Measurements from ENCODE around the gene MAN2B2. TPM values are rescaled to one million over a fixed set of nuclear protein-coding genes. Genes with fewer than 3 reads are reported as not detected.

MAN2B2 gene
- total and polyA plus RNA-seq, 2 of the 4 experiments (the other 2 are of a cell fraction) = 13.4 to 34.1 TPM

- no peak overlapping the region for H4K5ac ChIP-seq (ENCODE audit: low read depth, low read length)
- BruUV-seq (replicated peaks) = no TSS peak
- H3K4me1 ChIP-seq (ENCODE audit: control insufficient read depth, insufficient read depth, low read length) = no peaks in the 10 kb centered on the region
- WGBS, 2 experiments (ENCODE audit: extremely low coverage in 2 of 2, insufficient read length in 1 of 2) = no CpG with 5 or more reads among the region's 4 CpGs
- no peak overlapping the region for H2AFZ ChIP-seq (replicated peaks; ENCODE audit: low read length, poor library complexity)
- H2BK5ac ChIP-seq (ENCODE audit: low read depth, low read length, poor library complexity, severe bottlenecking) = no peak overlapping the region
- dilution Hi-C loops (cut with HindIII; ENCODE audit: low sequenced_read_pairs, unreplicated experiment) (no loop called here), in situ Hi-C loops (cut with MboI; ENCODE audit: low sequenced_read_pairs) (no loop called here), intact Hi-C loops (cut with micrococcal nuclease) (no loop called here)
- H3K4me3 ChIP-seq (ENCODE audit: insufficient read depth, low read depth, low read length) = no peak overlapping the region
- no peak overlapping the region for H3K9ac ChIP-seq (ENCODE audit: low read depth, low read length)
- H3K9me1 ChIP-seq (ENCODE audit: insufficient read depth, low read length) = no peaks in the 10 kb centered on the region; the same call in 1 of the 2 replicates
- H3K14ac ChIP-seq (replicated peaks; ENCODE audit: low read depth, low read length) = no peak overlapping the region
- H2AK9ac ChIP-seq (replicated peaks; ENCODE audit: low read depth, low read length, poor library complexity) = no peak overlapping the region
- CTCF ChIA-PET = no interaction called here
- DNase-seq = no peak
- no peak overlapping the region for H2AK5ac ChIP-seq (ENCODE audit: low read depth, low read length)
- H3K56ac ChIP-seq (ENCODE audit: extremely low read depth, insufficient read depth, low read length) = no peak overlapping the region
- no peaks in the 10 kb centered on the region for H3K9me3 ChIP-seq (ENCODE audit: control insufficient read depth, insufficient read depth, low read length)
- no peak overlapping the region for H3K18ac ChIP-seq (ENCODE audit: low read depth, low read length)
- TF ChIP-seq FOS (IDR thresholded peaks at IDR 0.05; ENCODE audit: low read depth, low read length) (no peak), RCOR1 (IDR thresholded peaks at IDR 0.05; ENCODE audit: insufficient replicate concordance, low read length) (no peak), USF2 (IDR thresholded peaks at IDR 0.05; ENCODE audit: low read depth, low read length) (no peak), RFX5 (IDR thresholded peaks at IDR 0.05; ENCODE audit: low read depth, low read length) (no peak), ELK1 (IDR thresholded peaks at IDR 0.05; ENCODE audit: borderline replicate concordance, low read depth, low read length) (no peak), MAZ (IDR thresholded peaks at IDR 0.05; ENCODE audit: borderline replicate concordance, low read depth, low read length) (no peak), CHD1 (IDR thresholded peaks at IDR 0.05; ENCODE audit: low read depth, low read length) (no peak), MXI1 (IDR thresholded peaks at IDR 0.05; ENCODE audit: borderline replicate concordance, low read depth, low read length) (no peak), NFE2L2 (IDR thresholded peaks at IDR 0.05; ENCODE audit: low read depth, low read length) (no peak), SMC3 (IDR thresholded peaks at IDR 0.05; ENCODE audit: low read depth, low read length) (no peak), MAFK (IDR thresholded peaks at IDR 0.05; ENCODE audit: low read depth, low read length) (no peak), RAD21 (IDR thresholded peaks at IDR 0.05; ENCODE audit: low read length) (no peak), BHLHE40 (IDR thresholded peaks at IDR 0.05; ENCODE audit: low read depth, low read length) (no peak), POLR2A (IDR thresholded peaks at IDR 0.05; ENCODE audit: low read depth, low read length) (no peak), CEBPB (IDR thresholded peaks at IDR 0.05; ENCODE audit: low read depth, low read length) (no peak)
- TF ChIP-seq, protein P1, sequence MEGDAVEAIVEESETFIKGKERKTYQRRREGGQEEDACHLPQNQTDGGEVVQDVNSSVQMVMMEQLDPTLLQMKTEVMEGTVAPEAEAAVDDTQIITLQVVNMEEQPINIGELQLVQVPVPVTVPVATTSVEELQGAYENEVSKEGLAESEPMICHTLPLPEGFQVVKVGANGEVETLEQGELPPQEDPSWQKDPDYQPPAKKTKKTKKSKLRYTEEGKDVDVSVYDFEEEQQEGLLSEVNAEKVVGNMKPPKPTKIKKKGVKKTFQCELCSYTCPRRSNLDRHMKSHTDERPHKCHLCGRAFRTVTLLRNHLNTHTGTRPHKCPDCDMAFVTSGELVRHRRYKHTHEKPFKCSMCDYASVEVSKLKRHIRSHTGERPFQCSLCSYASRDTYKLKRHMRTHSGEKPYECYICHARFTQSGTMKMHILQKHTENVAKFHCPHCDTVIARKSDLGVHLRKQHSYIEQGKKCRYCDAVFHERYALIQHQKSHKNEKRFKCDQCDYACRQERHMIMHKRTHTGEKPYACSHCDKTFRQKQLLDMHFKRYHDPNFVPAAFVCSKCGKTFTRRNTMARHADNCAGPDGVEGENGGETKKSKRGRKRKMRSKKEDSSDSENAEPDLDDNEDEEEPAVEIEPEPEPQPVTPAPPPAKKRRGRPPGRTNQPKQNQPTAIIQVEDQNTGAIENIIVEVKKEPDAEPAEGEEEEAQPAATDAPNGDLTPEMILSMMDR (conservative IDR thresholded peaks at IDR 0.05; ENCODE audit: low read depth, low read length) = no peak
- H4K91ac ChIP-seq (ENCODE audit: insufficient read depth, low read depth, low read length) = no peak overlapping the region
- H3K27me3 ChIP-seq (ENCODE audit: control insufficient read depth, insufficient read depth, low read length) = no peaks in the 10 kb centered on the region
- H3K36me3 ChIP-seq (ENCODE audit: control insufficient read depth, insufficient read depth, low read length) = peaks cover 23% of the 10 kb centered on the region
- no peak overlapping the region for H2BK15ac ChIP-seq (ENCODE audit: low read depth, low read length)
- H3K27ac ChIP-seq (ENCODE audit: insufficient read depth, low read length) = no peak overlapping the region
- H3K79me1 ChIP-seq (ENCODE audit: low read depth in 1 of 2, low read length in 2 of 2) = no peaks in the 10 kb centered on the region
- no peak overlapping the region for H4K8ac ChIP-seq (ENCODE audit: low read depth in 2 of 2, low read length in 2 of 2)
- no peak overlapping the region for H3K4ac ChIP-seq (ENCODE audit: low read depth, low read length)
- no peak overlapping the region for H3K4me2 ChIP-seq (ENCODE audit: low read depth, low read length)
- no peak overlapping the region for H3K23ac ChIP-seq (ENCODE audit: low read depth, low read length)
- no peaks in the 10 kb centered on the region for H4K20me1 ChIP-seq (ENCODE audit: insufficient read depth, low read length)
- POLR2A ChIA-PET (ENCODE audit: unreplicated experiment) = no interaction called here
- no peak for ATAC-seq (ENCODE audit: low read depth)
- no peak overlapping the region for H2BK120ac ChIP-seq (ENCODE audit: low read depth, low read length)
- no peak overlapping the region for H2BK20ac ChIP-seq (ENCODE audit: low read depth, low read length)
Observed at GRCh38 chr4:6589444-6589843, 14.5 kb downstream of the MAN2B2 start.

All from IMR-90 (cell line).